Naive thymus-derived CD8-positive, alpha-beta T cell (primary cell): ENCODE data around the gene CFAP77. TPM values are rescaled to one million over a fixed set of nuclear protein-coding genes. Genes with fewer than 3 reads are reported as not detected.

Source experiments
- ATAC-seq, 2 donors: fragments of 150-1000 bp; cut with Tn5 transposase in 1 of 2; sonication (Bioruptor Pico), chemical (Tn5 transposase) in 1 of 2; 1 replicate in 1 of 2; 2 replicates in 1 of 2; pipeline ENCODE4 v1.10.0; 2021; ENCODE audit warnings: mild to moderate bottlenecking in 2 of 2, moderate library complexity in 2 of 2
- POLR2A ChIA-PET: fragments of 350-600 bp; sonication (Branson Sonifier 250); formaldehyde crosslinking; loops from one replicate; lab custom pipeline; 2021; ENCODE audit warnings: antibody characterized with exemption; lab: Charles Lee
- DNase-seq, 10 donors: peaks; one replicate each; pipeline versions ENCODE4 v3.0.0 to v3.0.0-alpha.2; 2020 to 2022
- H3K27ac Mint-ChIP-seq, 10 donors: one replicate each; pipeline ENCODE4 v1.8.0; 2020 to 2022; ENCODE audit warnings: mild to moderate bottlenecking in 10 of 10, mixed read lengths in 10 of 10, moderate library complexity in 4 of 10, inconsistent platforms in 1 of 10
- H3K27me3 Mint-ChIP-seq, 5 donors: one replicate each; pipeline ENCODE4 v1.8.0; 2021 to 2022; ENCODE audit warnings: mixed read lengths in 5 of 5
- H3K36me3 Mint-ChIP-seq, 3 donors: one replicate each; pipeline ENCODE4 v1.8.0; 2020 to 2022; ENCODE audit warnings: mixed read lengths in 3 of 3, mild to moderate bottlenecking in 2 of 3, inconsistent platforms in 1 of 3
- H3K4me1 Mint-ChIP-seq, 4 donors: one replicate each; pipeline ENCODE4 v1.8.0; 2021 to 2022; ENCODE audit warnings: mixed read lengths in 4 of 4
- H3K4me3 Mint-ChIP-seq, 10 donors: one replicate each; pipeline ENCODE4 v1.8.0; 2020 to 2022; ENCODE audit warnings: mild to moderate bottlenecking in 10 of 10, mixed read lengths in 10 of 10, moderate library complexity in 6 of 10, inconsistent platforms in 1 of 10
- H3K9me3 Mint-ChIP-seq, 9 donors: one replicate each; pipeline ENCODE4 v1.8.0; 2020 to 2022; ENCODE audit warnings: mixed read lengths in 9 of 9, mild to moderate bottlenecking in 3 of 9, inconsistent platforms in 1 of 9, moderate library complexity in 1 of 9
- polyA plus RNA-seq, 3 donors: library from polyadenylated mRNA; unstranded; fragments of 300-500 nt; fragmentation: Illumina TruSeq; gene quantifications; one replicate each; pipeline ENCODE4 v1.2.3, GENCODE V29; 2021
- total RNA-seq, 8 experiments: library from RNA in 2 of 8; stranded (reverse) in 2 of 8; gene quantifications; one replicate each; pipeline ENCODE4 v1.2.3 and lab custom pipeline; 2021 to 2026

CFAP77 gene
- total and polyA plus RNA-seq, 5 experiments from 2014 or later: not detected

DNA sequence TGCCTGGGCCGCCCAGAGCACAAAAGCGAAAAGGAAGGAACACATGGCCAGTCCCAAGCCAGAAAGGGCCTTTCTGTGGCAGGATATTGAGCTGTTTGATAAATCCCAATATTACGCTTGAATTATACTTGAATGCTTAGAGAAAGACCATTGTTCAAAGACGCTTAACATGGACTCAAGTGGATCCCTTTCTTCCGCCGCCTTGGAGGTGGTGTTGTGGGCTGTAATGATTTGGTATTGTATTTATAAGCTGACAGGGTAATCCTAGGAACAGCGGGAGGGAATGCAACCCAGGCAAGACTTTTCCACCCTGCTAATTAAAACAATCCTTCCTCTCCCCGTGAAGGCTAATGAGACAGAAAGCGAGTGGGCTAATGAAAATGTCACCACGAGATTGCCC lies 24.9 kb downstream of the CFAP77 start:
- peaks cover 14 to 69% (median 39%) of the 10 kb centered on the region in 5 donors for H3K27me3 Mint-ChIP-seq
- no peak for ATAC-seq

DNA sequence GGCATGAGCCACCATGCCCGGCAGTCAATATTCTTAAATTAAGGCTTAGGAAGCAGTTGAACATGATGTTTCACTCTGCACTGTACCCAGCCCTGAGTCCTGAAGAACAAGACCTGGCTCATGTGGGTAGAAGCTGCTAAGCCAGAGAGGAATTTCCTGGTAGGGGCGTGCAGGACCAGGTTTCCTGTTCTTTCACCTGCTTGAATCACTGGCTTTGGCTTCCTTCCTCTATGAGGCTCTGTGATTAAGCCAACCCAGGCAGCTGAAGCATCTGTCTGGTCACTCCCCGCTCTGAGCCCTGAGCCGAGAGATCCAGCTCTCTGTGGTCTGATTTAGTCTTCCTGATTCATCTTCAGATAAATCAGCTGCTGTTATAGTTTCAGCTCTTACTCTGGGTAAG lies 29.1 kb downstream of the CFAP77 start:
- H3K4me3 Mint-ChIP-seq: no peak overlapping the region
- peaks cover 17 to 64% (median 53%) of the 10 kb centered on the region in 5 donors for H3K27me3 Mint-ChIP-seq
- POLR2A ChIA-PET: no interaction called here

More for the DNA sequence above, 24.9 kb downstream of the CFAP77 start:
- H3K4me1 Mint-ChIP-seq: peaks cover 0 to 1% (median 0%) of the 10 kb centered on the region in 4 donors
- DNase-seq: no peak
- H3K4me3 Mint-ChIP-seq: no peak overlapping the region
- POLR2A ChIA-PET: no interaction called here
- H3K9me3 Mint-ChIP-seq: no peaks in the 10 kb centered on the region
- H3K36me3 Mint-ChIP-seq: no peaks in the 10 kb centered on the region
- H3K27ac Mint-ChIP-seq: no peak overlapping the region

DNA sequence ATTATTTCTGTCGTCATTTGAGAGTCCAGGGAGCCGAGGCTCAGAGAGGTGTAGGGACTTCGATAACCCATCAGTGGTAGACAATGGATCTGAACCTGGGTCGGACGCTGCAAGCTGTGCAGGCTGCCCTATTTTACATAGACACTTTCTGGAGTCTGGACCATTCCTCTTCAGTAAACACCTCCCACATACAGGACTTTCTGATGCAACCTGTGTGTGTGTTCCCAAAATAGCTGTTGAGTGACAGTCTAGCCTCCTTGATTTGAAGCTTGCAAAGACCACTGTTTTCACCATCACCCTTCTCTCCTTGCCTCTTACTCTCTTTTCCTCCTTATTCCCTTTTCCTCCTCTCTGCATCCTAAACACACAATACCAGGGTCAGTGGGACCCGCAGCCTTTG lies 30.7 kb downstream of the CFAP77 start:
- ATAC-seq: no peak
- Mint-ChIP-seq H3K4me3 (no peak overlapping the region), H3K9me3 (no peaks in the 10 kb centered on the region), H3K36me3 (no peaks in the 10 kb centered on the region), H3K27me3 (peaks cover 18 to 61% (median 51%) of the 10 kb centered on the region in 5 donors), H3K4me1 (no peaks in the 10 kb centered on the region), H3K27ac (no peak overlapping the region)
- no peak for DNase-seq
- POLR2A ChIA-PET: no interaction called here

More for the DNA sequence above, 29.1 kb downstream of the CFAP77 start:
- H3K4me1 Mint-ChIP-seq: peaks cover 0 to under 1% (median 0%) of the 10 kb centered on the region in 4 donors
- no peak overlapping the region for H3K27ac Mint-ChIP-seq
- no peaks in the 10 kb centered on the region for H3K36me3 Mint-ChIP-seq
- H3K9me3 Mint-ChIP-seq: no peaks in the 10 kb centered on the region
- no peak for DNase-seq
- ATAC-seq: no peak

DNA sequence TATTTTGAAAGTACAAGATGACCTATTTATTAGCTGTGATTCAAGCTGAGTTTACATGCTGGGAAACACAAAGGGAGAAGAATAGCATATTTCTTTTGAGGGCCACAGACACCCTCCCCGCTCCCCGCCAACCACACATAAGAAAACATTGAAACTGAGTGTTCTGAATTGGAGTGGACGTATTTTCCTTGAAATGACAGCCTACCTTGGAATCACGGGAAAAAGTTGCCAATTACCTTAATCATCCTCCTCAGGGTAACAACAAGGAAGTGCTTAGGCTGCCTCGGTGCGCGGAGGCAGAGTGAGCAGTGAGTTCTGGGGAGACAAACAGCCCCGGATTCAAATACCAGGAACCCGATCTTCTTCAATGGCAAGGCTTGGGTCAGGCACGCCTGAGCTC lies 31.4 kb downstream of the CFAP77 start:
- Mint-ChIP-seq H3K27me3 (peaks cover 21 to 60% (median 49%) of the 10 kb centered on the region in 5 donors), H3K4me1 (no peaks in the 10 kb centered on the region), H3K27ac (no peak overlapping the region), H3K36me3 (no peaks in the 10 kb centered on the region), H3K9me3 (no peaks in the 10 kb centered on the region), H3K4me3 (no peak overlapping the region)
- ATAC-seq (no peak), DNase-seq (no peak)
- POLR2A ChIA-PET: no interaction called here

DNA sequence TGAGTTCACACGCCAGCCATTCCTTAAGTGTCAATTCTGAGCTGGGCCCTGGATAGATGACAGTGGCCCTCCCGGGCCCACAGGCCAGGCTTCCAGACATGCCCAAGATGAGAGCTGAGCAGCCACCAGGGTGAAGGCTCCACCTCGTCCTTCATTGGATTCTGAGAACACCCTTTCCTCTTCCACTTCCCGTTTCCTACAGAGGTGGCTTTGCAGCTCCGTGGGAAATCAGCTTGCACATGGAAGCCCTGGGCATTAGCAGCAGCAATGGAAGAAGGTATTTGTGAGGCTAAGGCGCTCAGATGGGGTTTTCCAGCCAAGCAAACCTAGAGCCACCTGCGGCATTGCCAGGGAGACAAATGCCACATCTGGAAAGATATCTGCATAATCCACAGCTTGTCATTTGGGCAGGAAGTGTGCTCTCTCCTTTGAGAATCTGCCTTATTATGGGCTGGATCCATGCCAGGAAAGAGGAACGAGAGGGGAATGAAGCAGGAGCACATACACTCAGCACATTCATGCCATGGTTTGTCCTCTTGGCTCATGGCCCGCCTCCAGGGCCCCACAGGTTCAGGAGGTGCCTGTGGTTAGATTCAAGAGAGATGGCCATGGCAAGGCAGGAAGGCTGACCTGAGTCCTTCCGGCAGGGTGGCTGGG lies 34.1 kb downstream of the CFAP77 start:
- DNase-seq: no peak
- Mint-ChIP-seq H3K36me3 (no peaks in the 10 kb centered on the region), H3K9me3 (no peaks in the 10 kb centered on the region), H3K27me3 (peaks cover 19 to 71% (median 48%) of the 10 kb centered on the region in 5 donors), H3K27ac (no peak overlapping the region), H3K4me3 (no peak overlapping the region), H3K4me1 (no peaks in the 10 kb centered on the region)
- no peak for ATAC-seq
- POLR2A ChIA-PET: no interaction called here

DNA sequence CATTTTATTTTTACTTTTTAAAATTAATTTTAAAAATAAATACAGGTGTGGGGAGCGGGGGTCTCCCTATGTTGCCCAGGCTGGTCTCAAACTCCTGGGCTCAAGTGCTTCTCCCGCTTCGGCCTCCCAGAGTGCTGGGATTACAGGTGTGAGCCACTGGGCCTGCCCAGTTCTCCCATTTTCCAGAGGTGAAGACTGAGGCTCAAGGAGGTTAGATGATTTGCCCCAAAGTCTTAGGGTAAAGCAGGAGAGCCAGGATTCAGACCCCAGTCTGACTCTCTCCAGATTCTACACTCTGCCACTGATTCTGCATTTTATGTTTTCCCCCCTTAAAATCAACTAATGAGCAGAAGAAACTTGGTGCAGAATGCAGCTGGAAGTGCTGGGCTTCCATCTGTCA lies 36.9 kb downstream of the CFAP77 start:
- POLR2A ChIA-PET: no interaction called here
- Mint-ChIP-seq H3K36me3 (no peaks in the 10 kb centered on the region), H3K27me3 (peaks cover 18 to 60% (median 43%) of the 10 kb centered on the region in 5 donors)

DNA sequence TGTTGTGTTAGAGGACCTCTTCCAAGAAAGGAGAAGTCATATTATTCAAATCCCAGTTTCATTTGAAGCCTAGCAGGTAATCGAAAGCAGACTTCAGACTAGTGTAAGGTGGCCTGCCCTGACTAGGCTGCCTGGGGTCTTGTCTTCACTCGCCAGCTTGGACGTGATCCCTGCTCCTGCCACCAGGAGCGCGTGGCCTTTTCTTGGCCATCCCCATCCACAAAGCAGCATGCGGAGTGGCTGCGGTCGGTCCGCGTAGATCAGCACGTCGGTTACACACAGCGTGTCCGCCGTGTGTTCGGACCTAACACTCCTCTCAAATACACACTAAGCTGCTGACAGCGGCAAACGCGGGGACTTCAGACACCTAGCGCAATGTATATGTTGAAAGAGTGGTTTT lies 37.3 kb downstream of the CFAP77 start:
- DNase-seq (no peak), ATAC-seq (no peak)
- POLR2A ChIA-PET: no interaction called here
- Mint-ChIP-seq H3K36me3 (no peaks in the 10 kb centered on the region), H3K27me3 (peaks cover 20 to 58% (median 45%) of the 10 kb centered on the region in 5 donors), H3K4me1 (peaks cover 0 to 11% (median 3%) of the 10 kb centered on the region in 4 donors), H3K4me3 (no peak overlapping the region), H3K9me3 (no peaks in the 10 kb centered on the region), H3K27ac (no peak overlapping the region)

More for the DNA sequence above, 36.9 kb downstream of the CFAP77 start:
- Mint-ChIP-seq H3K4me3 (no peak overlapping the region), H3K9me3 (no peaks in the 10 kb centered on the region), H3K4me1 (peaks cover 0 to 8% (median 3%) of the 10 kb centered on the region in 4 donors), H3K27ac (no peak overlapping the region)
- DNase-seq (no peak), ATAC-seq (no peak)

DNA sequence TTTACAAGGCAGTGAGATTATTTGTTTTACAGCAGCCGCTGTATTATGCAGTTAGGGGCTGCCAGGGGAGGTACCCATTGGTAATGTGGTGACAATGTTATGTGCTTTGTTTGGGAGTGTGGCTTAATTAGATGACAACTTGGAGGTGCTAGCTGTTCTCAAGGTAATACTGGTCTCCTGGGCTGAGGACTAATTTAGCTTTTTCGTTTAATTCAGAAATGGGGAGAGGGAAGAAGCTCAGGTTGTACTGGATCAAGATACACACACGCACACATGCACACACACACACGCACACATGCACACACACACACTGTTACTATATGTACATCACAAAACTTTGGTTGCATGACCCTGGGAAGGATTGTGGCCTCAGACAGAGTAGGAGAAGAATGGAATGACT lies 37.9 kb downstream of the CFAP77 start:
- Mint-ChIP-seq H3K27me3 (peaks cover 17 to 58% (median 40%) of the 10 kb centered on the region in 5 donors), H3K27ac (no peak overlapping the region), H3K4me1 (peaks cover 0 to 11% (median 3%) of the 10 kb centered on the region in 4 donors), H3K9me3 (no peaks in the 10 kb centered on the region), H3K36me3 (no peaks in the 10 kb centered on the region), H3K4me3 (no peak overlapping the region)
- POLR2A ChIA-PET: no interaction called here
- ATAC-seq (no peak), DNase-seq (no peak)

DNA sequence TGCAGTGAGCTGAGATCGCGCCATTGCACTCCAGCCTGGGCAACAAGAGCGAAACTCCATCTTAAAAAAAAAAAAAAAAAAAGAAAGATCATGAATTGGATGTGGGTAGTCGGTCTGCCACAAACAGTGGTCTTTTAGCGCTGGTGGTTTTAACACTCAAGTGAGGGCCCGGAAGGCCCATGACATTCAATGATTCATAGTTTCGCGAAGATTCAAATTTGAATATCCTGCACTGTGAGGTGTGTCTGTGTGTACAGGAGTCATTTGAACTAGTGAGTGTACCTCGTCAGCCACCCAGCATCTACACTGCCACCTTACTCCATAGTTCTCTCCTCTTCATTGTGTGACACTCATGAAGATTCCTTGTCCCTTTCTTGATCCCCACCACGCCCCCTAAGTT lies 41.3 kb downstream of the CFAP77 start:
- Mint-ChIP-seq H3K9me3 (no peaks in the 10 kb centered on the region), H3K27ac (peak overlapping the region in 2 of 10 donors; percentile 44 to 63), H3K4me1 (peaks cover 0 to 11% (median 3%) of the 10 kb centered on the region in 4 donors), H3K27me3 (peaks cover 9 to 46% (median 26%) of the 10 kb centered on the region in 5 donors), H3K4me3 (peak overlapping the region in 2 of 10 donors; percentile 15 to 23), H3K36me3 (no peaks in the 10 kb centered on the region)
- ATAC-seq (peak in 1 of 2 donors; percentile 53), DNase-seq (peak in 4 of 10 donors; percentile 3 to 36 (median 6))
- POLR2A ChIA-PET: interaction anchor here (0.7 kb wide), 1 partner anchor 696 kb away, joined by 3 read pairs; no protein-coding TSS in a partner anchor

DNA sequence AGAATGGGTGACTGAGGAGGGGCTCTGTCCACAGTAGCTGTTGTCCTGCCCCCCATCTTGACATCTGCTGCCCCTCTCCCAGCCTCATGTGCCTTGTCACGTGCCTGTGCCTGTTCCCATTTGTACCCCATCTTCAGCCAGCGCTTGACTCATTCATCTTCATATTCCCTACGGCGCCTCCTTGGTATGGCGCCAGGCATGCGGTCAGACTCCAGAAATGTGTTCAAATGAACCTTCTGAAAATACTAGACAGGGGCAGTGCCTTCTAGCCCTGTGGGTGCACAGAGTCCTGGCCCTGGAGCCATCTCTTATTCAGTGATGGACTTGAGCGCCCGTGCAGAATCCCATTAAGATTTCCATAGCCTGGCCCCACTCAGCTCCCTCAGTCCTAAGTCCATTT lies 46.2 kb downstream of the CFAP77 start:
- Mint-ChIP-seq H3K27ac (no peak overlapping the region), H3K4me3 (no peak overlapping the region), H3K27me3 (peaks cover 6 to 23% (median 18%) of the 10 kb centered on the region in 5 donors), H3K9me3 (no peaks in the 10 kb centered on the region), H3K36me3 (no peaks in the 10 kb centered on the region), H3K4me1 (peaks cover 0 to 6% (median 2%) of the 10 kb centered on the region in 4 donors)
- ATAC-seq (no peak), DNase-seq (no peak)
- POLR2A ChIA-PET: no interaction called here

DNA sequence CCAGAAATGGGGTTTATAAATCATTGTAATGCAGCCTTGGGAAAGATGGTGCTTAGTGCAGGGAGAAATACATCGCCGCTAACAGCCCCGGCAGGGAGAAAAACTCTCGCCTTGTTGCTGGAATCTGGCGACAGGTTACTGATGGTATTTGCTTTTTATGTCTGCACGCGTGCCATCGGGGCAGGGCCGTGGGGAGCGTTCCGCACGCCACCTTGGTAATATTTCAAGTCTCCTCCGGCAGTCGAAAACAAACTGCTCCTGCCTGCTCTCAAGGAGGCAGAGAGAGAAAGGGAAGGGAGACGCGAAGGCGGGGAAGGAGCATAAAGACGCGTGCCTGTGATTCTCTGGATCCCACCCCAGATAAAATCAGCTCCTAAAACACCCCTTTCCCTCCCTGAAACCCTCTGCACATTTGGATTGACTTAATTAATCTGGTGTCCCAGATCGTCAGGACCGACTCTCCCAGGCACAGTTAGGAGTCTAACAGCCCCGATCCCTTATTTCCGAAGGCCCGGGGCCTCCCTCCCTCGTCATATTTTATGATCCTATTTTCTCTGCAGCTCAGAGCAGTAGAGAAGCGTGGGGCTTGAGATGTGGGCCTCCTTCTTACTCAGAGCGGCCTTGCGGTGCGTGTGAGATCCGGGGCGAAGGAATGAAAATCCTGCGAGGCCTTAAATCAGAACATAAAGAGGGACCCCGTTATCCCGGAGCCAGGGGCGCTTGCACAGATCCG lies 47.7 kb downstream of the CFAP77 start:
- no peaks in the 10 kb centered on the region for H3K4me1 Mint-ChIP-seq
- ATAC-seq (no peak), DNase-seq (no peak)
- no peak overlapping the region for H3K4me3 Mint-ChIP-seq
- POLR2A ChIA-PET: no interaction called here
- no peaks in the 10 kb centered on the region for H3K36me3 Mint-ChIP-seq
- H3K27ac Mint-ChIP-seq: no peak overlapping the region
- H3K9me3 Mint-ChIP-seq: no peaks in the 10 kb centered on the region
- peaks cover 0 to 15% (median 10%) of the 10 kb centered on the region in 5 donors for H3K27me3 Mint-ChIP-seq

DNA sequence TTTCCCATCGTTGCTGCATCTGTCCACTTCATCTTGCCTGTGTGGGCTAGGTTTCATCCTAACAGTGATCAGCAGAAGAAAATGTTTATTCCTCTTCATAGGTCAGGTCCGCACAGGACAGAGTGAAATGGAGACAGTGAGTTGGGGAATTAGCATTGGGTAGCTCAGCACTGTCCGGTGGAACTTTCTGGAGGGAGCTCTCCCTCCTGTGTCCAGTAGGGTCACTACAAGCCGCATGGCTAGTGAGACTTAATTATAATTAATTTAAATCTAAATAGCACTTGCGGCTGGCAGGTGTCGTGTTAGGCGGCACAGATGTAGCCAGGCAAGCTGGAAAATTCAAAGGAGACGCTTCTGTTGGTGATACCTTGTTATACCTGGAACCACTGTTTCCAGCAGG lies 48.4 kb downstream of the CFAP77 start:
- peaks cover 4 to 17% (median 13%) of the 10 kb centered on the region in 5 donors for H3K27me3 Mint-ChIP-seq
- H3K9me3 Mint-ChIP-seq: no peaks in the 10 kb centered on the region
- no peaks in the 10 kb centered on the region for H3K36me3 Mint-ChIP-seq
- H3K4me1 Mint-ChIP-seq: no peaks in the 10 kb centered on the region
- DNase-seq (no peak), ATAC-seq (no peak)
- H3K4me3 Mint-ChIP-seq: no peak overlapping the region
- POLR2A ChIA-PET: no interaction called here
- H3K27ac Mint-ChIP-seq: no peak overlapping the region

DNA sequence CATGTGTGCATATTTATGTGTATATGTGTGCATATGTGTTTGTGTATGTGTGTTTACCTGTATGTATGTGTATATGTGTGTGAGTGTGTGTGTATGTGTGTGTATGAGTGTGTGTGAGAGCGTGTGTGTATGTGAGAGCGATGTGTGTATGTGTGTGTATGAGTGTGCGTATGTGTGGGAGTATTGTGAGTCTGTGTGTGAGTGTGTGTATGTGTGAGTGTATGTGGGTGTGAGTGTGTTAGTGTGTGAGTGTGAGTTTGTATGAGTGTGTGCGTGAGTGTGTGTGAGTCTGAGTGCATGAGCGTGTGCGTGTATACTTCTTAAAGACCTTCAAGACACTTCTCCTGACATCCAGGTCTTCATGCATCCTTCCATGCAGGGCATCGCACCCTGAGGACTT lies 49.6 kb downstream of the CFAP77 start:
- Mint-ChIP-seq H3K27me3 (peaks cover 4 to 15% (median 10%) of the 10 kb centered on the region in 5 donors), H3K27ac (no peak overlapping the region)

More for the DNA sequence above, 49.6 kb downstream of the CFAP77 start:
- no peak for ATAC-seq
- H3K4me1 Mint-ChIP-seq: no peaks in the 10 kb centered on the region
- DNase-seq: no peak
- H3K9me3 Mint-ChIP-seq: no peaks in the 10 kb centered on the region
- POLR2A ChIA-PET: no interaction called here
- no peak overlapping the region for H3K4me3 Mint-ChIP-seq
- no peaks in the 10 kb centered on the region for H3K36me3 Mint-ChIP-seq
